ENCODE data around the gene RAB3D. TPM values are rescaled to one million over a fixed set of nuclear protein-coding genes. Genes with fewer than 3 reads are reported as not detected.
"Not testable (repeated sequence)": the region's sequence is repeated elsewhere in the genome, so short reads cannot be mapped to it uniquely, and the experiment has no call there.

RAB3D gene
- total RNA-seq, 1 experiment from 2014 or later: 29.4 TPM

- Mint-ChIP-seq H3K27ac (no peak within 1 kb of the TSS), H3K4me1 (peaks cover 7 to 28% of the 10 kb centered on the region in 2 experiments), H3K27me3 (ENCODE audit: low read depth) (peaks cover 64% of the 10 kb centered on the region), H3K9me3 (no peaks in the 10 kb centered on the region), H3K36me3 (ENCODE audit: insufficient read depth in 1 of 3, low read depth in 3 of 3) (no peaks in the 10 kb centered on the region; a peak in 1 of 7 replicates), H3K4me3 (peak within 1 kb of the TSS; percentile 47 to 80)
- TF ChIP-seq CTCF (conservative IDR thresholded peaks at IDR 0.05): no peak
- Histone ChIP-seq H2BK20ac (ENCODE audit: low read depth, low read length, poor library complexity, severe bottlenecking) (no peak within 1 kb of the TSS), H3K23me2 (ENCODE audit: insufficient read length, low read depth, low read length, poor library complexity, severe bottlenecking) (no peaks in the 10 kb centered on the region), H3T11ph (ENCODE audit: low read length) (no peak within 1 kb of the TSS), H3K56ac (ENCODE audit: insufficient read length, low read depth, low read length) (no peak within 1 kb of the TSS), H3K14ac (ENCODE audit: insufficient read depth, low read length) (no peak within 1 kb of the TSS), H3K27me3 (ENCODE audit: insufficient read depth, low read length) (no peaks in the 10 kb centered on the region), H2BK5ac (ENCODE audit: insufficient read length, low read length) (no peak within 1 kb of the TSS), H2AFZ (ENCODE audit: low read length) (no peak within 1 kb of the TSS), H4K5ac (ENCODE audit: insufficient read length, low read depth, low read length) (no peak within 1 kb of the TSS), H2AK5ac (ENCODE audit: insufficient read length, low read length) (no peak within 1 kb of the TSS), H4K91ac (ENCODE audit: insufficient read length, low read depth, low read length) (no peak within 1 kb of the TSS), H3K79me2 (ENCODE audit: insufficient read depth, low read length) (no peaks in the 10 kb centered on the region), H3K4ac (ENCODE audit: low read depth, low read length) (no peak within 1 kb of the TSS), H3K9me3 (ENCODE audit: control insufficient read depth, low read depth, low read length) (no peaks in the 10 kb centered on the region), H3K9ac (ENCODE audit: extremely low read depth, insufficient read length, low read length) (no peak within 1 kb of the TSS), H2BK15ac (ENCODE audit: low read depth, low read length) (no peak within 1 kb of the TSS), H3K79me1 (ENCODE audit: insufficient read depth, low read depth, low read length, poor library complexity, severe bottlenecking) (no peaks in the 10 kb centered on the region), H2BK12ac (ENCODE audit: insufficient read length, low read depth, low read length) (no peak within 1 kb of the TSS), H3K18ac (ENCODE audit: insufficient read length, low read depth, low read length) (no peak within 1 kb of the TSS), H4K20me1 (ENCODE audit: control insufficient read depth, insufficient read depth, insufficient read length) (no peaks in the 10 kb centered on the region), H3K23ac (ENCODE audit: insufficient read length, low read depth, low read length) (no peak within 1 kb of the TSS), H2BK120ac (ENCODE audit: low read depth, low read length, poor library complexity, severe bottlenecking) (no peak within 1 kb of the TSS), H4K8ac (replicated peaks; ENCODE audit: insufficient read length, low read depth, low read length) (no peak within 1 kb of the TSS), H3K27ac (ENCODE audit: insufficient read length, low read depth, low read length) (no peak within 1 kb of the TSS), H3K4me1 (ENCODE audit: insufficient read depth, low read length) (peaks cover 2% of the 10 kb centered on the region; the same call in 1 of the 2 replicates), H3K4me2 (ENCODE audit: insufficient read depth, insufficient read length, low read length) (peak within 1 kb of the TSS; percentile 4)
- WGBS (ENCODE audit: extremely low coverage, insufficient read length, low lambda C conversion rate): no CpG with 5 or more reads among the region's 62 CpGs
- DNase-seq: peak; percentile 92
Observed at GRCh38 chr19:11355160-11356073, 16.0 kb upstream of the RAB3D start, which contains the start of gene PLPPR2. Gene PLPPR2, plus strand, starts transcription at chr19:11355432. Its CDS starts 2,242 bp downstream, at chr19:11357674.

- not testable (repeated sequence) for DNase-seq; H2BK20ac ChIP-seq (ENCODE audit: low read depth, low read length, poor library complexity, severe bottlenecking); H3K4me3 Mint-ChIP-seq; H3K18ac ChIP-seq (ENCODE audit: insufficient read length, low read depth, low read length); H4K20me1 ChIP-seq (ENCODE audit: control insufficient read depth, insufficient read depth, insufficient read length); H2AFZ ChIP-seq (ENCODE audit: low read length); H3K27me3 ChIP-seq (ENCODE audit: insufficient read depth, low read length); H3K4me2 ChIP-seq (ENCODE audit: insufficient read depth, insufficient read length, low read length); H3K9me3 Mint-ChIP-seq; H3K79me2 ChIP-seq (ENCODE audit: insufficient read depth, low read length); H3K23ac ChIP-seq (ENCODE audit: insufficient read length, low read depth, low read length); H2AK5ac ChIP-seq (ENCODE audit: insufficient read length, low read length); H4K5ac ChIP-seq (ENCODE audit: insufficient read length, low read depth, low read length); H4K91ac ChIP-seq (ENCODE audit: insufficient read length, low read depth, low read length); H3K79me1 ChIP-seq (ENCODE audit: insufficient read depth, low read depth, low read length, poor library complexity, severe bottlenecking); H3K4ac ChIP-seq (ENCODE audit: low read depth, low read length); H4K8ac ChIP-seq (replicated peaks; ENCODE audit: insufficient read length, low read depth, low read length); H3K9ac ChIP-seq (ENCODE audit: extremely low read depth, insufficient read length, low read length); H3K56ac ChIP-seq (ENCODE audit: insufficient read length, low read depth, low read length); H3K4me1 ChIP-seq (ENCODE audit: insufficient read depth, low read length); H2BK15ac ChIP-seq (ENCODE audit: low read depth, low read length); H3K27ac ChIP-seq (ENCODE audit: insufficient read length, low read depth, low read length); H3K27ac Mint-ChIP-seq; H2BK5ac ChIP-seq (ENCODE audit: insufficient read length, low read length); H2BK120ac ChIP-seq (ENCODE audit: low read depth, low read length, poor library complexity, severe bottlenecking); H3T11ph ChIP-seq (ENCODE audit: low read length); H3K9me3 ChIP-seq (ENCODE audit: control insufficient read depth, low read depth, low read length); H3K14ac ChIP-seq (ENCODE audit: insufficient read depth, low read length); H3K36me3 Mint-ChIP-seq (ENCODE audit: insufficient read depth in 1 of 3, low read depth in 3 of 3); H3K23me2 ChIP-seq (ENCODE audit: insufficient read length, low read depth, low read length, poor library complexity, severe bottlenecking); H2BK12ac ChIP-seq (ENCODE audit: insufficient read length, low read depth, low read length)
- H3K27me3 Mint-ChIP-seq (ENCODE audit: low read depth): peaks cover 56% of the 10 kb centered on the region
- no CpG with 5 or more reads among the region's 4 CpGs for WGBS (ENCODE audit: extremely low coverage, insufficient read length, low lambda C conversion rate)
- peaks cover 7 to 26% of the 10 kb centered on the region in 2 experiments for H3K4me1 Mint-ChIP-seq
Observed at GRCh38 chr19:11354102-11354501, 14.6 kb upstream of the RAB3D start.

Measured in H9 (cell line).